ENCODE measurements around the gene ZNF616.

DNA sequence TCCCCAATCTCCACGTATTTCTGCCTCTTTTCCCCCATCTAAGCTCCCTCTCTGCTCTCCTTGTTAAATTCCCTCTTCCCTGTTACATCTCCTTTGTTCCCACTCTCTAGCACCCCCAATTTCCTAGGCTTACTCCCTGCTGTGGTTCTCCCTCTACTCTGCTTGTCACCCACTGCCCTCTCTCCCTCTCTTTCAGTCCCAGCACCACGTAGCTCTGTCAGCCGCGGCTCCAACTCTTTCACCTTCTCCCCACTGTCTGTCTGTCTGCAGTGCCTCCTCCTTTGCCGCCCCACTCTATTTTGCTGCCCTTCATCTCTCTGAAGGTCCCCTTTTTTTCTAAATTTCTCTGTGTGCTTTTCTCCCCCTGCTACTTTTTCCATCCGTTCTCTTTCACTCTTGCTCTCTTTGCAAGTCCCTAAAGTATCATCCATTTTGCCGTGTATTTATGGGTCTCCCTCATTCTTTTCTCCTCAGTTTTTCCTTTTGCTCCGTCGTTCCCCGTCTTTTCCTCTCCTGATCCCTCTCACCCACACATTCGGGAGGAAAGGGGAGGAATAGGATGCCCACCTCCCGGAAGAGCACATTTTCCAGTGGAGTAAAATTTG lies 45.1 kb downstream of the ZNF616 start:
- TF ChIP-seq CREB1 (IDR thresholded peaks at IDR 0.05; ENCODE audit: low read depth), result no peak
- no peak for TF ChIP-seq TAF1 (IDR thresholded peaks at IDR 0.05; ENCODE audit: low read depth)
- no peak for TF ChIP-seq YY1 (IDR thresholded peaks at IDR 0.05; ENCODE audit: low read depth)
- TF ChIP-seq RAD21 (IDR thresholded peaks at IDR 0.05; ENCODE audit: low read depth), result no peak
- TF ChIP-seq, protein P1, sequence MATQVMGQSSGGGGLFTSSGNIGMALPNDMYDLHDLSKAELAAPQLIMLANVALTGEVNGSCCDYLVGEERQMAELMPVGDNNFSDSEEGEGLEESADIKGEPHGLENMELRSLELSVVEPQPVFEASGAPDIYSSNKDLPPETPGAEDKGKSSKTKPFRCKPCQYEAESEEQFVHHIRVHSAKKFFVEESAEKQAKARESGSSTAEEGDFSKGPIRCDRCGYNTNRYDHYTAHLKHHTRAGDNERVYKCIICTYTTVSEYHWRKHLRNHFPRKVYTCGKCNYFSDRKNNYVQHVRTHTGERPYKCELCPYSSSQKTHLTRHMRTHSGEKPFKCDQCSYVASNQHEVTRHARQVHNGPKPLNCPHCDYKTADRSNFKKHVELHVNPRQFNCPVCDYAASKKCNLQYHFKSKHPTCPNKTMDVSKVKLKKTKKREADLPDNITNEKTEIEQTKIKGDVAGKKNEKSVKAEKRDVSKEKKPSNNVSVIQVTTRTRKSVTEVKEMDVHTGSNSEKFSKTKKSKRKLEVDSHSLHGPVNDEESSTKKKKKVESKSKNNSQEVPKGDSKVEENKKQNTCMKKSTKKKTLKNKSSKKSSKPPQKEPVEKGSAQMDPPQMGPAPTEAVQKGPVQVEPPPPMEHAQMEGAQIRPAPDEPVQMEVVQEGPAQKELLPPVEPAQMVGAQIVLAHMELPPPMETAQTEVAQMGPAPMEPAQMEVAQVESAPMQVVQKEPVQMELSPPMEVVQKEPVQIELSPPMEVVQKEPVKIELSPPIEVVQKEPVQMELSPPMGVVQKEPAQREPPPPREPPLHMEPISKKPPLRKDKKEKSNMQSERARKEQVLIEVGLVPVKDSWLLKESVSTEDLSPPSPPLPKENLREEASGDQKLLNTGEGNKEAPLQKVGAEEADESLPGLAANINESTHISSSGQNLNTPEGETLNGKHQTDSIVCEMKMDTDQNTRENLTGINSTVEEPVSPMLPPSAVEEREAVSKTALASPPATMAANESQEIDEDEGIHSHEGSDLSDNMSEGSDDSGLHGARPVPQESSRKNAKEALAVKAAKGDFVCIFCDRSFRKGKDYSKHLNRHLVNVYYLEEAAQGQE (IDR thresholded peaks at IDR 0.05; ENCODE audit: low read depth), result no peak
- TF ChIP-seq EP300 (IDR thresholded peaks at IDR 0.05; ENCODE audit: borderline replicate concordance), result no peak
- TF ChIP-seq FOXM1 (IDR thresholded peaks at IDR 0.05; ENCODE audit: borderline replicate concordance, low read depth), result no peak
- no peak for TF ChIP-seq EGR1 (IDR thresholded peaks at IDR 0.05)
- no peak for TF ChIP-seq CEBPB (IDR thresholded peaks at IDR 0.05)
- TF ChIP-seq, protein P2, sequence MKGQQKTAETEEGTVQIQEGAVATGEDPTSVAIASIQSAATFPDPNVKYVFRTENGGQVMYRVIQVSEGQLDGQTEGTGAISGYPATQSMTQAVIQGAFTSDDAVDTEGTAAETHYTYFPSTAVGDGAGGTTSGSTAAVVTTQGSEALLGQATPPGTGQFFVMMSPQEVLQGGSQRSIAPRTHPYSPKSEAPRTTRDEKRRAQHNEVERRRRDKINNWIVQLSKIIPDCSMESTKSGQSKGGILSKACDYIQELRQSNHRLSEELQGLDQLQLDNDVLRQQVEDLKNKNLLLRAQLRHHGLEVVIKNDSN (IDR thresholded peaks at IDR 0.05), result no peak
